A172 (cell line): ENCODE results near the gene NOTUM. TPM values are rescaled to one million over a fixed set of nuclear protein-coding genes. Genes with fewer than 3 reads are reported as not detected.
A peak's percentile ranks its signal among the peaks of the same experiment; 100 is the strongest.

Source experiments
- DNase-seq: peaks from one replicate; pipeline ENCODE4 v3.0.0-alpha.2; 2015; ENCODE audit warnings: low spot score
- total RNA-seq: library from RNA; depleted of rRNA; stranded (reverse); fragments of >200 nt; shearing (Covaris generic); gene quantifications from 2 replicates; pipeline ENCODE4 v1.2.3, GENCODE V29; 2014

The NOTUM gene
- total RNA-seq, 1 experiment from 2014 or later: 1.9 TPM

GRCh38 chr17:81939218-81939617, 21.8 kb downstream of the NOTUM start:
- no peak for DNase-seq

GRCh38 chr17:81935709-81936084, 25.3 kb downstream of the NOTUM start:
- DNase-seq: no peak

- no peak for DNase-seq
These were observed 25.9 kb downstream of the NOTUM start for GRCh38 chr17:81934850-81935708.

GRCh38 chr17:81934098-81934757, 26.8 kb downstream of the NOTUM start:
- no peak for DNase-seq

GRCh38 chr17:81933178-81933699, 27.7 kb downstream of the NOTUM start:
- DNase-seq: no peak

GRCh38 chr17:81932333-81932983, 28.5 kb downstream of the NOTUM start:
- no peak for DNase-seq

GRCh38 chr17:81931557-81932332, 29.2 kb downstream of the NOTUM start:
- no peak for DNase-seq

- no peak for DNase-seq
These were observed 29.8 kb downstream of the NOTUM start for GRCh38 chr17:81931189-81931556.

GRCh38 chr17:81930142-81931125, 30.6 kb downstream of the NOTUM start:
- no peak for DNase-seq

GRCh38 chr17:81929253-81930141, 31.5 kb downstream of the NOTUM start:
- DNase-seq: no peak

GRCh38 chr17:81928544-81929252, 32.3 kb downstream of the NOTUM start:
- DNase-seq: no peak

- peak; percentile 90 for DNase-seq
These were observed 33.1 kb downstream of the NOTUM start, which contains the start of gene MAFG for GRCh38 chr17:81927653-81928543. MAFG (minus strand) TSS chr17:81927735; CDS start chr17:81923185, 4,550 bp downstream.

- DNase-seq: no peak
These were observed 33.8 kb downstream of the NOTUM start for GRCh38 chr17:81927152-81927652.

- peak; percentile 90 for DNase-seq
These were observed 34.4 kb downstream of the NOTUM start for GRCh38 chr17:81926451-81927151.

GRCh38 chr17:81925860-81926450, 35.0 kb downstream of the NOTUM start:
- no peak for DNase-seq
